HG03378 (cell line): ENCODE data around the gene FSTL5.

ENCODE experiments used
- ATAC-seq: cut with Tn5 transposase; IDR thresholded peaks from one replicate; pipeline ENCODE4 v1.9.1; 2021; ENCODE audit warnings: mild to moderate bottlenecking, moderate library complexity; ENCODE audit not compliant: unreplicated experiment

The FSTL5 gene

GRCh38 chr4:161604516-161605300, 559.1 kb downstream of the FSTL5 start:
- ATAC-seq, result no peak

- no peak for ATAC-seq
These were observed 562.8 kb downstream of the FSTL5 start for GRCh38 chr4:161601011-161601410.

GRCh38 chr4:161595230-161595771, 568.5 kb downstream of the FSTL5 start:
- ATAC-seq, result no peak

GRCh38 chr4:161585011-161585410, 578.8 kb downstream of the FSTL5 start:
- no peak for ATAC-seq

GRCh38 chr4:161583549-161583948, 580.3 kb downstream of the FSTL5 start:
- no peak for ATAC-seq

GRCh38 chr4:161581262-161582230, 582.3 kb downstream of the FSTL5 start:
- ATAC-seq, result no peak

- ATAC-seq, result no peak
These were observed 586.1 kb downstream of the FSTL5 start for GRCh38 chr4:161577579-161578301.

GRCh38 chr4:161573836-161574235, 590.0 kb downstream of the FSTL5 start:
- ATAC-seq, result no peak

GRCh38 chr4:161564230-161564834, 599.5 kb downstream of the FSTL5 start:
- no peak for ATAC-seq

GRCh38 chr4:161555689-161556660, 607.8 kb downstream of the FSTL5 start:
- peak; percentile 72 for ATAC-seq

GRCh38 chr4:161554372-161554990, 609.3 kb downstream of the FSTL5 start:
- ATAC-seq, result no peak

GRCh38 chr4:161546902-161547301, 616.9 kb downstream of the FSTL5 start:
- ATAC-seq, result no peak

GRCh38 chr4:161540265-161540664, 623.5 kb downstream of the FSTL5 start:
- ATAC-seq, result no peak

- ATAC-seq, result no peak
These were observed 624.9 kb downstream of the FSTL5 start for GRCh38 chr4:161538941-161539340.

- ATAC-seq, result no peak
These were observed 633.1 kb downstream of the FSTL5 start for GRCh38 chr4:161530710-161531109.

GRCh38 chr4:161525121-161525520, 638.7 kb downstream of the FSTL5 start:
- no peak for ATAC-seq

GRCh38 chr4:161522031-161522430, 641.8 kb downstream of the FSTL5 start:
- ATAC-seq, result no peak

GRCh38 chr4:161519611-161520010, 644.2 kb downstream of the FSTL5 start:
- no peak for ATAC-seq

- ATAC-seq, result no peak
These were observed 645.9 kb downstream of the FSTL5 start for GRCh38 chr4:161517941-161518340.
